Ecto neural progenitor cell (in vitro differentiated cells): ENCODE data around the gene TENM3.
A peak's percentile ranks its signal among the peaks of the same experiment; 100 is the strongest.

ENCODE experiments used
- DNase-seq: peaks from one replicate; pipeline ENCODE4 v3.0.0-alpha.2; 2018; ENCODE audit warnings: low spot score

TENM3 gene

DNA sequence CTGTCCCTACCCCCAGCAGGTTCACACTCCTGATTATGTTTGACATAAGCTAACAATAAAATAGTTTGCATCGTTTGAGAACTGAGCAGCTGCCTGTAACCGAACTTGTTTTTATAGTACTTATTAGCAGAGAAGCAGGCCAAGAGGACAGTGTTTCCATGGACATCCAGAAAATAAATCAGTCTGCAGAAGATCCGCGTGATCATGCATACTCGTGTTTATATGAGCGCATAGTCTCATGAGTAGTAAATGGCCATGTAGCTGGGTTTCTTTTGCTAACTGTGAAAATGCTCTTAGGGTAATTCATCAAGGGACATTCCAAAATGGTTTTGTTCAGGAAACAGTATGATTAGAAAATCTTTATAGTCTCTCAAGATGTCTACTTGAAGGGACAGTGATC lies 384.8 kb downstream of the TENM3 start:
- no peak for DNase-seq

GRCh38 chr4:182628544-182628943 lies 385.3 kb downstream of the TENM3 start:
- DNase-seq: no peak

GRCh38 chr4:182629096-182629495 lies 385.9 kb downstream of the TENM3 start:
- DNase-seq: no peak

DNA sequence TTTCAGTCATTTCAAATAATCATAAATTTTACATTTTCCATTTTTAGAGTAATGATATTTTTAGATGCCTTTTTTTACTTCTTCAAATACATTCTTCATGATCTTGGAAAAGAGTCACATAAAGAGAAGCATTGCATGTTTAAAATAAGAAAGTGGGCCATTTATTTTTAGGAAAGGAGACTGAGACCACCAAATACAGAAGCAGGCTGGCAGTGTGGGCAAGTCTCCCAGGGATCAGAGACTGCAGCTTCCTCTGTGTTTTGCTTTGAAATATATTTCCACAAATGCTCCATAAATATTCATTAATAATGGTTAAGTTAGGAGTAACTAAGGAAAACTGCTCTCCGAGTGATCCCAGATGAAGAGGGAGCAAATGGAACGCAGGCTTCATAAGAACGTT lies 397.3 kb downstream of the TENM3 start:
- DNase-seq: no peak

DNA sequence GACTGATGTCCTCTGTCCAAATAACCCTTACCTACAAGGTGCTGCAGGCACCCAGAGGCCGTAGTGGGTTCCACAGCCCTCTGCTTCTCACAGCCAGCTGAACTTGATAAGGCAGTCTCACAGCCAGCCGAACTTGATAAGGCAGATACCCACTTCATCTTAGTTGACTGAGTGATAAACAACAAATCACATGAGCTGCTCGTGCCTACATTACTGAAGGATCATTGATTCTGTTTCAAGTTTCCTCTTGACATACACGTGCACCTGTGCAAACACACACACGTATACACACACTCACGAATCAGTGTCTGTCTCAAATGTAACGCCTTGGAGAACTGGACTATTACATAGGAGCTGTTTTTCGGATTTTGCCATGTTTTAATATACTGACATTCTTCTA lies 397.7 kb downstream of the TENM3 start:
- no peak for DNase-seq

GRCh38 chr4:182642831-182643230 lies 399.6 kb downstream of the TENM3 start:
- DNase-seq: no peak

- DNase-seq: no peak
Measured at GRCh38 chr4:182643801-182644682, 400.8 kb downstream of the TENM3 start.

GRCh38 chr4:182644683-182645050 lies 401.5 kb downstream of the TENM3 start:
- no peak for DNase-seq

GRCh38 chr4:182645511-182645910 lies 402.3 kb downstream of the TENM3 start:
- DNase-seq: no peak

DNA sequence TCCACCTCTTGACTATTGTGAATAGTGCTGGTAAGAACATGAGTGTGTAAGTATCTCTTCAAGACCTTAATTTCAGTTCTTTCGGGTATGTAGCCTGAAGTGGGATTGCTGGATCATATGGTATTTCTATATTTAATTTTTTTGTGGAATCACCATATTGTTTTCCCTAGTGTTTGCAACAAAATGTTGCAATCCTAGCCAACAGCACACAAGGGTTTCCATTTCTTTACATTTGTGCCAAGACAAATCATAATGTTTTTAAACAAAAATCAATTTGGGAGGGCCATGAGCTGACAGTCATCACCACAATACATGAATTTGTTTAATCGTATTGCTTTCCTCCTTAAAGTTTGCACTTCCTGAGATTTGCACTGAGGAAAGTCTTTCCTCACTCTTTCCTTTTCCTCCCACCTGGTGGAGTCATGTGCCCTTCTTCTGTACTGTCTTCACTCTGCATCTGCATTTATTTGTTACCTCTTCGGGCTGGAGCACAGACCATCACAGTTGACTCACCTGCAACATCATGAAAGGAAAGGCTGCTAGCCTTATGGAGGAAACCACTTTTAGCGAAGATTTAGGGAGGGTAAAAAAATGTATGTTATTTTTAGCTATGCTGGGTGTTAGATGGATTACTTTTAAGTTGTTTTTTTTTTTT lies 404.6 kb downstream of the TENM3 start:
- no peak for DNase-seq

DNA sequence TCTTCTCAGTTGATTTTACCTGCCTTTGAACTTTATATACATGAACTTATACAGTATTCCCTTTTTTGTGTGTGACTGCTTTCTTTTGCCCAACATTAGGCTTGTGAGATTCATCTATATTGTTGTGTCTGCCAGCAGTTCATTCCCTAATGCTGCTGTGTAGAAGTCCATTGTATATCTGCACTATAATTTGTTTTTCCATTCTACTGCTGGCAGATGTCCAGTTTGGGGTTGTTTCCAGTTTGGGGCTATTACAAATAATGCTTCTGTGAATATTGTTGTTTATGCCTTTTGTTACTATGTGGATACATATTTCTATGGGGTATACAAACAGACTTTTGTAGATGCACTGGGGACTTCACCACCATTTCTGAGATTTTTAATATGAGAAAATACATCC lies 405.6 kb downstream of the TENM3 start:
- DNase-seq: no peak

DNA sequence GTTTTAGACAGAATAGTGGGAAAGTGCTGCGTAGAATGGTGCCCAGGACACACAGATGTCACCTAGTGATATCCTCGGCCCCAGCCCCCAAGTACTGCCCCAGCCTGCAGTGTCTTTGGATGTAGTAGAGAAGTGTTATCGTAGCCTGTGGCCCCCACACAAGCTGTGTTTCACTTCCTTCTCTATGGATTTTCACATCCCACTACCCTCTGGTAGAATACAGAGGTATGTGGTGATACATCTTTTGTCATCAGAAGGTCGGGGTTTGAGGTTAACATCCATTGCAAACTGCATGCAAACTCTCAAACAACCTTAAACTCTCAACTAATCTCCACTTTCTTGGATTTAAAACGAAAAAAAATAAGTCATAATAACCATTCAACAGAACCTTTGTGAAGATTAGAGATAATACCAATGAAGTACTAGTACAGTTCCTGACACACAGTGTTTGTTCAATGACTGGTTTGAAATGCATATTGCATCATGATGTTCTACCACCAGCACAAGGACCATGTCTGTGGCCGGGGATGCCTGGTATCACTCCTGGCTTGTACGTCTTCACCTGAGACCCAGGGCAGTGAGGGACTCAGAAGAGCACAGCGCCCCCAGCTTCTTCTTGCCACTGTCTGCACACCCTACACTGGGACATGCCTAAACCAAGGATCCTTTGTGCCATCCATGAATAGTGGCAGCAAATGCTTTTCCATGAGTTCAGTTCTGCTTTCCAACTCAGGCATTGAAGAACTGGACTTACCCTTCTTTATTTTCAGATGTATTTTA lies 406.7 kb downstream of the TENM3 start:
- DNase-seq: no peak

GRCh38 chr4:182653596-182653995 lies 410.4 kb downstream of the TENM3 start:
- no peak for DNase-seq

- DNase-seq: no peak
Measured at GRCh38 chr4:182655340-182655739, 412.1 kb downstream of the TENM3 start.

GRCh38 chr4:182662551-182662950 lies 419.3 kb downstream of the TENM3 start:
- no peak for DNase-seq

DNA sequence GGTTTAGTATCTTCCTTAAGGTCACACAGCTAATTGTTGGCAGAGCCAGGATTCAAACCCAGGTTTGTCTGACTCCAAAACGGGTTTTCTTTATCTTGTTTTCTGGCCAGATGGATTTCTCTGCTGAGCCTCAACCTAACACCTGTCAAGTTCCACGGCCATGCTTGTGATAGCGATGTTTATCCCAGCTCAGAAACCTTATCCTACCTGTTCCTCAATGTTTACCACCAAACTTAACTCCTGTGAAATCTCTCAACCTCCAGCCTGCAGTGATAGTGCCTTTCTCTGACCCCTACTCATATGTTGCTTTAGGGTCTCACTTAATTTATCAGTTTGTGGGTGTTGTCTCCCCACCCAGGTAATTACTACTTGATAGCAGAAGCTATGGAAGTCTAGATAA lies 428.0 kb downstream of the TENM3 start:
- no peak for DNase-seq

DNA sequence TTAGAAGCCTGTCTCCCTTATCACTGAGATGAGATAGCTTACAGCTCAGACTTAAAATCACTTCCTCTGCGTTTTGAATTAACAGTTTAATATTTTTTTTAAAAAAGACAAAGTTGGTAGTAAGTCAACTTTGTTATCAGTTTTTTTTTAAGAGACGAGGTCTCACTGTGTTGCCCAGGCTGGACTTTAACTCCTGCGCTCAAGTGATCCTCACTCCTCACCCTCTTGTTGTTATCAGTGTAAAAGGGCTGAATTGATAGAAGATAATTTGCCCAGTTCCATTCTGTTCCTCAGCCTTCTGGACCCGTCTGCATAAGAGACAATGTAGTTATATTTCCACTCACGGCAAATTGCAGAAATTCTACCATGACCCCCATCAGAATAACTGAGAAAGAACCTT lies 428.5 kb downstream of the TENM3 start:
- DNase-seq: no peak

GRCh38 chr4:182678590-182678989 lies 435.4 kb downstream of the TENM3 start:
- DNase-seq: no peak

DNA sequence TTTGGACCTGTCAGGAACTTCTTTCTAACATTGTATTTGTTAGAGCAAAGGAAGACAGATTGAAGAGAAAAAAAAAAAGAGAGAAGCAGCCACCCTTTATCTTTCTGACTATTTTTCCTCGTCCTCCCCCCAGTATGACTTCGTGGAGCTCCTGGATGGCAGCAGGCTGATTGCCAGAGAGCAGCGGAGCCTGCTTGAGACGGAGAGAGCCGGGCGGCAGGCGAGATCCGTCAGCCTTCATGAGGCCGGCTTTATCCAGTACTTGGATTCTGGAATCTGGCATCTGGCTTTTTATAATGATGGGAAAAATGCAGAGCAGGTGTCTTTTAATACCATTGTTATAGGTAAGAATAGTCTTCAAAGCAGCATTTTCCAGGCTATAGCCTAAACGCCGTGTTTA lies 436.3 kb downstream of the TENM3 start:
- no peak for DNase-seq

GRCh38 chr4:182680234-182680653 lies 437.0 kb downstream of the TENM3 start:
- DNase-seq: no peak

- DNase-seq: no peak
Measured at GRCh38 chr4:182683661-182684060, 440.5 kb downstream of the TENM3 start.

GRCh38 chr4:182684796-182685195 lies 441.6 kb downstream of the TENM3 start:
- no peak for DNase-seq

GRCh38 chr4:182688081-182688480 lies 444.9 kb downstream of the TENM3 start:
- peak; percentile 51 for DNase-seq
